IMR-90 (cell line): ENCODE results near the gene RIN1. TPM values are rescaled to one million over a fixed set of nuclear protein-coding genes. Genes with fewer than 3 reads are reported as not detected.
A peak's percentile ranks its signal among the peaks of the same experiment; 100 is the strongest.

Source experiments
- ATAC-seq: fragments of 200-7000 bp; cut with Tn5 transposase; 2 replicates; pipeline ENCODE4 v1.9.1; 2020; ENCODE audit warnings: low read depth, mild to moderate bottlenecking, moderate library complexity
- BruUV-seq: library from RNA; stranded (reverse); fragments of 400-500 nt; replicated peaks from 2 replicates; lab custom pipeline; 2021; lab: Mats Ljungman, UMichigan
- CTCF ChIA-PET: fragments of 300-600 bp; formaldehyde crosslinking; extraction: SDS; loops from one replicate; lab custom pipeline; 2021; ENCODE audit warnings: antibody characterized with exemption; lab: Yijun Ruan, JAX
- POLR2A ChIA-PET: fragments of 300-600 bp; sonication (Branson Sonifier 250); formaldehyde crosslinking; loops from one replicate; lab custom pipeline; 2022; ENCODE audit warnings: antibody characterized with exemption; ENCODE audit not compliant: unreplicated experiment; lab: Charles Lee
- DNase-seq: peaks from one replicate; pipeline ENCODE4 v3.0.0; 2013
- H2AFZ ChIP-seq: replicated peaks from 2 replicates; pipeline ENCODE3; 2013; ENCODE audit warnings: low read length, mild to moderate bottlenecking; ENCODE audit not compliant: poor library complexity
- H2AK5ac ChIP-seq: 2 replicates; pipeline ENCODE4 v1.6.1; 2013; ENCODE audit warnings: low read depth, low read length, inconsistent platforms
- H2AK9ac ChIP-seq: replicated peaks from 2 replicates; pipeline ENCODE3; 2013; ENCODE audit warnings: mild to moderate bottlenecking, low read depth, low read length, moderate library complexity; ENCODE audit not compliant: poor library complexity
- H2BK120ac ChIP-seq: 2 replicates; pipeline ENCODE4 v1.6.1; 2013; ENCODE audit warnings: low read depth, low read length, inconsistent platforms
- H2BK15ac ChIP-seq: 3 replicates; pipeline ENCODE4 v1.6.1; 2013; ENCODE audit warnings: low read depth, low read length, inconsistent platforms
- H2BK20ac ChIP-seq: 2 replicates; pipeline ENCODE4 v1.6.1; 2013; ENCODE audit warnings: low read depth, mild to moderate bottlenecking, inconsistent platforms, low read length, moderate library complexity
- H2BK5ac ChIP-seq: 2 replicates; pipeline ENCODE4 v1.6.1; 2013; ENCODE audit warnings: mild to moderate bottlenecking, low read depth, low read length, inconsistent platforms; ENCODE audit not compliant: poor library complexity, severe bottlenecking
- H3K14ac ChIP-seq: replicated peaks from 2 replicates; pipeline ENCODE4 v1.6.1; 2013; ENCODE audit warnings: low read depth, low read length, inconsistent platforms
- H3K18ac ChIP-seq: 2 replicates; pipeline ENCODE4 v1.6.1; 2013; ENCODE audit warnings: low read depth, low read length, control low read depth
- H3K23ac ChIP-seq: 2 replicates; pipeline ENCODE4 v1.6.1; 2013; ENCODE audit warnings: low read depth, low read length, inconsistent platforms
- H3K27ac ChIP-seq: 2 replicates; pipeline ENCODE4 v1.5.1; 2013; ENCODE audit warnings: mild to moderate bottlenecking, control low read depth, low read length; ENCODE audit not compliant: insufficient read depth
- H3K27me3 ChIP-seq: 2 replicates; pipeline ENCODE4 v1.6.1; 2013; ENCODE audit warnings: low read length; ENCODE audit not compliant: control insufficient read depth, insufficient read depth
- H3K36me3 ChIP-seq: 2 replicates; pipeline ENCODE4 v1.6.1; 2013; ENCODE audit warnings: low read length, mixed read lengths; ENCODE audit not compliant: control insufficient read depth, insufficient read depth
- H3K4ac ChIP-seq: 2 replicates; pipeline ENCODE4 v1.6.1; 2013; ENCODE audit warnings: low read depth, low read length, inconsistent platforms
- H3K4me1 ChIP-seq: 2 replicates; pipeline ENCODE4 v1.6.1; 2013; ENCODE audit warnings: low read length, mixed read lengths; ENCODE audit not compliant: control insufficient read depth, insufficient read depth
- H3K4me2 ChIP-seq: 2 replicates; pipeline ENCODE4 v1.6.1; 2013; ENCODE audit warnings: low read depth, mild to moderate bottlenecking, control low read depth, low read length, moderate library complexity
- H3K4me3 ChIP-seq: 2 replicates; pipeline ENCODE4 v1.5.1; 2013; ENCODE audit warnings: low read depth, mild to moderate bottlenecking, control low read depth, low read length, moderate library complexity; ENCODE audit not compliant: insufficient read depth
- H3K56ac ChIP-seq: 2 replicates; pipeline ENCODE4 v1.6.1; 2013; ENCODE audit warnings: low read length, inconsistent platforms; ENCODE audit not compliant: insufficient read depth; ENCODE audit errors: extremely low read depth
- H3K79me1 ChIP-seq, 2 experiments: 2 replicates each; pipeline ENCODE4 v1.6.1; 2013; ENCODE audit warnings: low read length in 2 of 2, inconsistent platforms in 1 of 2, low read depth in 1 of 2
- H3K9ac ChIP-seq: 2 replicates; pipeline ENCODE4 v1.6.1; 2013; ENCODE audit warnings: low read depth, low read length, control low read depth
- H3K9me1 ChIP-seq: 2 replicates; pipeline ENCODE4 v1.6.1; 2013; ENCODE audit warnings: low read length, inconsistent platforms; ENCODE audit not compliant: insufficient read depth
- H3K9me3 ChIP-seq: 2 replicates; pipeline ENCODE4 v1.6.1; 2013; ENCODE audit warnings: low read length; ENCODE audit not compliant: control insufficient read depth, insufficient read depth
- H4K20me1 ChIP-seq: 2 replicates; pipeline ENCODE4 v1.6.1; 2013; ENCODE audit warnings: low read length, inconsistent platforms; ENCODE audit not compliant: insufficient read depth
- H4K5ac ChIP-seq: 2 replicates; pipeline ENCODE4 v1.6.1; 2013; ENCODE audit warnings: mild to moderate bottlenecking, low read depth, low read length, control low read depth
- H4K8ac ChIP-seq, 2 experiments: 2 replicates each; pipeline ENCODE4 v1.6.1; 2013; ENCODE audit warnings: low read depth in 2 of 2, low read length in 2 of 2, control low read depth in 1 of 2, inconsistent platforms in 1 of 2
- H4K91ac ChIP-seq: 2 replicates; pipeline ENCODE4 v1.6.1; 2013; ENCODE audit warnings: low read depth, low read length, inconsistent platforms; ENCODE audit not compliant: insufficient read depth
- CEBPB ChIP-seq: IDR thresholded peaks from 2 replicates; pipeline ENCODE4 v1.6.1; 2012; ENCODE audit warnings: low read depth, low read length, improper control_type of control experiment
- FOS ChIP-seq: fragments of 150-350 bp; IDR thresholded peaks from 2 replicates; pipeline ENCODE4 v1.6.1; 2016; ENCODE audit warnings: low read depth, low read length
- MAZ ChIP-seq: IDR thresholded peaks from 2 replicates; pipeline ENCODE4 v1.6.1; 2012; ENCODE audit warnings: low read depth, mild to moderate bottlenecking, low read length, improper control_type of control experiment, moderate library complexity, borderline replicate concordance
- MXI1 ChIP-seq: IDR thresholded peaks from 2 replicates; pipeline ENCODE4 v1.6.1; 2012; ENCODE audit warnings: low read depth, mild to moderate bottlenecking, low read length, moderate library complexity, borderline replicate concordance
- NFE2L2 ChIP-seq: fragments of 150-350 bp; IDR thresholded peaks from 2 replicates; pipeline ENCODE4 v1.6.1; 2016; ENCODE audit warnings: low read depth, mild to moderate bottlenecking, low read length
- POLR2A ChIP-seq: IDR thresholded peaks from 2 replicates; pipeline ENCODE4 v1.6.1; 2012; ENCODE audit warnings: mild to moderate bottlenecking, low read depth, low read length
- RCOR1 ChIP-seq: IDR thresholded peaks from 2 replicates; pipeline ENCODE4 v1.6.1; 2012; ENCODE audit warnings: mild to moderate bottlenecking, low read length, improper control_type of control experiment; ENCODE audit not compliant: insufficient replicate concordance
- WGBS, 2 experiments: methylation state at CpG; one replicate each; pipeline versions ENCODE4 v1.1.5 to v1.1.7; 2013; ENCODE audit warnings: missing lambda C conversion rate in 2 of 2; ENCODE audit not compliant: insufficient read length in 1 of 2; ENCODE audit errors: extremely low coverage in 2 of 2; 5-methylcytosine and 5-hydroxymethylcytosine counted together
- dilution Hi-C: fragments of 300-500 bp; cut with HindIII; formaldehyde crosslinking; loops from one replicate; pipeline ENCODE4 v1.14.3; 2018; ENCODE audit warnings: low sequenced_read_pairs; ENCODE audit not compliant: unreplicated experiment
- in situ Hi-C: fragments of 300-500 bp; cut with MboI; formaldehyde crosslinking; loops from 3 replicates; pipeline ENCODE4 v1.14.3; 2019; ENCODE audit warnings: low sequenced_read_pairs, inconsistent platforms, mixed read lengths
- intact Hi-C: fragments of 100-400 bp; cut with micrococcal nuclease; formaldehyde crosslinking; loops from 2 replicates; pipeline ENCODE4 v1.10.0; 2022
- polyA plus RNA-seq, 3 experiments: library from polyadenylated mRNA; depleted of rRNA; stranded (reverse); fragments of >200 nt; gene quantifications; 2 replicates each; pipeline ENCODE4 v1.2.3, GENCODE V29; 2012; ENCODE audit warnings: low replicate concordance in 1 of 3
- total RNA-seq: library from RNA; depleted of rRNA; stranded (reverse); fragments of >200 nt; gene quantifications from 2 replicates; pipeline ENCODE4 v1.2.3, GENCODE V29; 2012
- TF ChIP-seq, protein P1 (sequence below): conservative IDR thresholded peaks from 2 replicates; pipeline ENCODE4 v1.5.1; 2012; ENCODE audit warnings: mild to moderate bottlenecking, low read depth, low read length, improper control_type of control experiment

The RIN1 gene
- total and polyA plus RNA-seq, 2 of the 4 experiments (the other 2 are of a cell fraction) = 9.9 to 20.8 TPM

- intact Hi-C loops (loop anchor here (1.0 to 2.0 kb wide), 2 partner anchors 39 to 66 kb away; no protein-coding TSS in a partner anchor), dilution Hi-C loops (no loop called here), in situ Hi-C loops (no loop called here)
- H3K4me3 ChIP-seq = peak within 1 kb of the TSS; percentile 69
- 0% methylated on average over 50 of the region's 87 CpGs; no CpG with 5 or more reads in 1 of the 2 experiments for WGBS, 2 experiments
- H3K27me3 ChIP-seq = peaks cover 29% of the 10 kb centered on the region
- H4K8ac ChIP-seq = peak within 1 kb of the TSS; percentile 93 to 98
- peaks cover 17% of the 10 kb centered on the region for H3K9me1 ChIP-seq
- peak within 1 kb of the TSS; percentile 90 for H2AK5ac ChIP-seq
- H4K5ac ChIP-seq = peak within 1 kb of the TSS; percentile 92
- peak within 1 kb of the TSS; percentile 99 for H3K14ac ChIP-seq
- no peaks in the 10 kb centered on the region for H3K9me3 ChIP-seq
- peak within 1 kb of the TSS; percentile 38 for H3K18ac ChIP-seq
- H3K9ac ChIP-seq = peak within 1 kb of the TSS; percentile 99
- no peak within 1 kb of the TSS; the same call in 1 of the 2 replicates for H2BK20ac ChIP-seq
- H4K20me1 ChIP-seq = peaks cover 15% of the 10 kb centered on the region
- peak within 1 kb of the TSS; percentile 99 for H2AK9ac ChIP-seq
- H3K4me2 ChIP-seq = peak within 1 kb of the TSS; percentile 98
- peaks cover 16% of the 10 kb centered on the region; the same call in 1 of the 2 replicates for H3K36me3 ChIP-seq
- peak within 1 kb of the TSS; percentile 86 for H3K27ac ChIP-seq
- DNase-seq = peak; percentile 100
- peak within 1 kb of the TSS; percentile 90 for H3K56ac ChIP-seq
- CTCF ChIA-PET = interaction anchor here (0.6 to 1.0 kb wide), 2 partner anchors 28 to 810 kb away, joined by 3 read pairs; no protein-coding TSS in a partner anchor
- peak within 1 kb of the TSS; percentile 98 for H3K4ac ChIP-seq
- peak within 1 kb of the TSS; percentile 98 for H2AFZ ChIP-seq
- H4K91ac ChIP-seq = peak within 1 kb of the TSS; percentile 95
- BruUV-seq = no TSS peak
- POLR2A ChIA-PET = interaction anchor here (0.6 to 1.2 kb wide), 7 partner anchors 8 to 236 kb away, joined by 3 to 16 read pairs (median 3); partner anchors contain the start of gene CD248
- peak within 1 kb of the TSS; percentile 91 for H3K23ac ChIP-seq
- peak within 1 kb of the TSS; percentile 43 for H2BK120ac ChIP-seq
- ATAC-seq = peak; percentile 95
- peak within 1 kb of the TSS; percentile 93 for H2BK5ac ChIP-seq
- peaks cover 11% of the 10 kb centered on the region for H3K4me1 ChIP-seq
- no peak within 1 kb of the TSS; the same call in 2 of the 3 replicates for H2BK15ac ChIP-seq
- TF ChIP-seq NFE2L2 (no peak), MXI1 (0 out of 2 replicates have a peak, but pooled peaks have one; percentile 36), RCOR1 (no peak), POLR2A (peak; percentile 97), CEBPB (0 out of 2 replicates have a peak, but pooled peaks have one; percentile 8), MAZ (peak; percentile 76; the same call in 1 of the 2 replicates), FOS (peak; percentile 41; the same call in 1 of the 2 replicates)
- TF ChIP-seq, protein P1, sequence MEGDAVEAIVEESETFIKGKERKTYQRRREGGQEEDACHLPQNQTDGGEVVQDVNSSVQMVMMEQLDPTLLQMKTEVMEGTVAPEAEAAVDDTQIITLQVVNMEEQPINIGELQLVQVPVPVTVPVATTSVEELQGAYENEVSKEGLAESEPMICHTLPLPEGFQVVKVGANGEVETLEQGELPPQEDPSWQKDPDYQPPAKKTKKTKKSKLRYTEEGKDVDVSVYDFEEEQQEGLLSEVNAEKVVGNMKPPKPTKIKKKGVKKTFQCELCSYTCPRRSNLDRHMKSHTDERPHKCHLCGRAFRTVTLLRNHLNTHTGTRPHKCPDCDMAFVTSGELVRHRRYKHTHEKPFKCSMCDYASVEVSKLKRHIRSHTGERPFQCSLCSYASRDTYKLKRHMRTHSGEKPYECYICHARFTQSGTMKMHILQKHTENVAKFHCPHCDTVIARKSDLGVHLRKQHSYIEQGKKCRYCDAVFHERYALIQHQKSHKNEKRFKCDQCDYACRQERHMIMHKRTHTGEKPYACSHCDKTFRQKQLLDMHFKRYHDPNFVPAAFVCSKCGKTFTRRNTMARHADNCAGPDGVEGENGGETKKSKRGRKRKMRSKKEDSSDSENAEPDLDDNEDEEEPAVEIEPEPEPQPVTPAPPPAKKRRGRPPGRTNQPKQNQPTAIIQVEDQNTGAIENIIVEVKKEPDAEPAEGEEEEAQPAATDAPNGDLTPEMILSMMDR = no peak
- H3K79me1 ChIP-seq = peaks cover 15 to 40% of the 10 kb centered on the region in 2 experiments; a peak in 3 of 4 replicates
These were observed 47.3 kb downstream of the RIN1 start, which contains the start of gene YIF1A for GRCh38 chr11:66288671-66289547. Gene YIF1A, minus strand, starts transcription at chr11:66289143. Its CDS starts 158 bp downstream, at chr11:66288985.
